Measurements from ENCODE around the gene AGBL4. TPM values are rescaled to one million over a fixed set of nuclear protein-coding genes. Genes with fewer than 3 reads are reported as not detected.

The AGBL4 gene
- total and polyA plus RNA-seq, 9 of the 15 experiments (the other 6 are each of a cell fraction or from before 2014, with no cell fraction given), result 0.11 TPM; not detected in 7

DNA sequence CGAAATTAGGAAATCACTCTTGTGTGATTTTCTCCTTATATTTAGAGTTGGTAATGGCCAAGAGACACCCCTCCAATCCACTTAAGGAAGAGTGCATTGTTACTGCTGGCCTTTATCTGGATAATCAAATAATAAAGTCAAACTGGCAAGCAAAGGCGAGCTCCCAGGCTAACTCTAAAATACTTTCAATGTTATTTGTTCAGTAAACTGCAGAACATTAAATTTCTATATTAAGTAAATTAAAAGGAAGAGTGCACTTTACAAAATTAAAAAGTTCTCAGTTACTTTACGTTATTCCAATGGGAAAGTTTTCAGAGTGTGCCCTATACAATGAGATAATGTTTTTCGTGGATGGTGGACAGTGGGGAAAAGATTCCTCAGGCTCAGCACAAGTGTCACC lies 684.7 kb downstream of the AGBL4 start (continued):
- TF ChIP-seq ARID1B (IDR thresholded peaks at IDR 0.05), result no peak
- TF ChIP-seq MAFK (IDR thresholded peaks at IDR 0.05; ENCODE audit: low read length), result no peak
- TF ChIP-seq, protein P1, sequence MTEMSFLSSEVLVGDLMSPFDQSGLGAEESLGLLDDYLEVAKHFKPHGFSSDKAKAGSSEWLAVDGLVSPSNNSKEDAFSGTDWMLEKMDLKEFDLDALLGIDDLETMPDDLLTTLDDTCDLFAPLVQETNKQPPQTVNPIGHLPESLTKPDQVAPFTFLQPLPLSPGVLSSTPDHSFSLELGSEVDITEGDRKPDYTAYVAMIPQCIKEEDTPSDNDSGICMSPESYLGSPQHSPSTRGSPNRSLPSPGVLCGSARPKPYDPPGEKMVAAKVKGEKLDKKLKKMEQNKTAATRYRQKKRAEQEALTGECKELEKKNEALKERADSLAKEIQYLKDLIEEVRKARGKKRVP (CRISPR knock-in tag; IDR thresholded peaks at IDR 0.05), result no peak
- TF ChIP-seq DACH1 (IDR thresholded peaks at IDR 0.05; ENCODE audit: partially characterized antibody), result no peak

DNA sequence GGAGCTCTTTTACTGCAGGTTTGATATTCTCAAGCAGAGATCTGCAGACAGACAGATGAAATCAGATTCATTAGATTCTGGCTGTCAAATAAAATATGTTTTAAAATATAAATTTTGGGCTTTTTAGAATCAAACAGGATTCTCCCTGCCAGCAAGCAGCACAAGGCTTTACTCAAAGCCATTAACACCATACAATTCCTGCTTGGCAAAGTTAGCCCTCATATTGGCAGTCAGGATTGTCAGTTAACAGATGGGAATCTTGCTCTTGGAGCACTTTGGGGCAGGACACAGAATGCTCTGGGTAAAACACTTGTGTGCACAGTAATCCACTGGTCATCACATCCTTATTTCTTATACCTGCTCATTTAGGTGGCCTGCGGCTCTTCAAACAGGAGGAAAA lies 686.5 kb downstream of the AGBL4 start:
- POLR2A ChIA-PET, result no interaction called here
- intact Hi-C loops (cut with micrococcal nuclease) (no loop called here), in situ Hi-C loops (cut with MboI) (no loop called here)
- Histone ChIP-seq H3K27ac (ENCODE audit: extremely low read depth, low read depth, low read length) (no peak overlapping the region), H2AFZ (ENCODE audit: low read depth, low read length) (no peak overlapping the region), H3K4me1 (replicated peaks in 1 of 2; ENCODE audit: control insufficient read depth in 2 of 2, insufficient read depth in 2 of 2, low read length in 2 of 2) (no peaks in the 10 kb centered on the region), H3K4me2 (ENCODE audit: insufficient read depth, low read length) (no peak overlapping the region), H3K36me3 (ENCODE audit: control insufficient read depth, insufficient read depth, low read length) (no peaks in the 10 kb centered on the region), H3K27me3 (ENCODE audit: control insufficient read depth in 2 of 2, insufficient read depth in 2 of 2, low read length in 2 of 2) (no peaks in the 10 kb centered on the region), H3K79me2 (ENCODE audit: control insufficient read depth, insufficient read depth, low read length) (no peaks in the 10 kb centered on the region), H4K20me1 (replicated peaks; ENCODE audit: control insufficient read depth, insufficient read depth, low read length) (no peaks in the 10 kb centered on the region), H3K9me1 (ENCODE audit: control insufficient read depth, insufficient read depth, low read length) (no peaks in the 10 kb centered on the region), H3K4me3 (no peak overlapping the region), H3K9me3 (replicated peaks; ENCODE audit: control insufficient read depth, insufficient read depth, low read depth, low read length) (no peaks in the 10 kb centered on the region), H3K9ac (ENCODE audit: insufficient read depth in 1 of 2, low read depth in 2 of 2, low read length in 2 of 2) (no peak overlapping the region)
- ATAC-seq (no peak), DNase-seq (ENCODE audit: extremely low read depth in 1 of 4, low spot score in 3 of 4) (no peak), FAIRE-seq (no peak)
- WGBS (ENCODE audit: insufficient coverage, low coverage, missing lambda C conversion rate), result 14% methylated on average over 1 of the region's 1 CpG
- no TSS peak for BruUV-seq (replicated peaks)
- CTCF ChIA-PET (ENCODE audit: low intra/inter-chr PET ratio), result no interaction called here
- no peak for TF ChIP-seq MYNN (IDR thresholded peaks at IDR 0.05)
- TF ChIP-seq MYNN (CRISPR knock-in tag; IDR thresholded peaks at IDR 0.05), result no peak
- no peak for TF ChIP-seq ILF3 (IDR thresholded peaks at IDR 0.05; ENCODE audit: borderline replicate concordance)
- no peak for TF ChIP-seq ETV5 (CRISPR knock-in tag; IDR thresholded peaks at IDR 0.05; ENCODE audit: low read depth)
- TF ChIP-seq PRPF4 (IDR thresholded peaks at IDR 0.05; ENCODE audit: insufficient read depth, low read depth, low read length, poor library complexity, severe bottlenecking), result no peak
- no peak for TF ChIP-seq ZNF175 (CRISPR knock-in tag; IDR thresholded peaks at IDR 0.05; ENCODE audit: low read depth)
- TF ChIP-seq NFIX (CRISPR knock-in tag; IDR thresholded peaks at IDR 0.05; ENCODE audit: low read depth), result no peak
- TF ChIP-seq ZNF668 (CRISPR knock-in tag; IDR thresholded peaks at IDR 0.05), result no peak
- TF ChIP-seq, protein P2, sequence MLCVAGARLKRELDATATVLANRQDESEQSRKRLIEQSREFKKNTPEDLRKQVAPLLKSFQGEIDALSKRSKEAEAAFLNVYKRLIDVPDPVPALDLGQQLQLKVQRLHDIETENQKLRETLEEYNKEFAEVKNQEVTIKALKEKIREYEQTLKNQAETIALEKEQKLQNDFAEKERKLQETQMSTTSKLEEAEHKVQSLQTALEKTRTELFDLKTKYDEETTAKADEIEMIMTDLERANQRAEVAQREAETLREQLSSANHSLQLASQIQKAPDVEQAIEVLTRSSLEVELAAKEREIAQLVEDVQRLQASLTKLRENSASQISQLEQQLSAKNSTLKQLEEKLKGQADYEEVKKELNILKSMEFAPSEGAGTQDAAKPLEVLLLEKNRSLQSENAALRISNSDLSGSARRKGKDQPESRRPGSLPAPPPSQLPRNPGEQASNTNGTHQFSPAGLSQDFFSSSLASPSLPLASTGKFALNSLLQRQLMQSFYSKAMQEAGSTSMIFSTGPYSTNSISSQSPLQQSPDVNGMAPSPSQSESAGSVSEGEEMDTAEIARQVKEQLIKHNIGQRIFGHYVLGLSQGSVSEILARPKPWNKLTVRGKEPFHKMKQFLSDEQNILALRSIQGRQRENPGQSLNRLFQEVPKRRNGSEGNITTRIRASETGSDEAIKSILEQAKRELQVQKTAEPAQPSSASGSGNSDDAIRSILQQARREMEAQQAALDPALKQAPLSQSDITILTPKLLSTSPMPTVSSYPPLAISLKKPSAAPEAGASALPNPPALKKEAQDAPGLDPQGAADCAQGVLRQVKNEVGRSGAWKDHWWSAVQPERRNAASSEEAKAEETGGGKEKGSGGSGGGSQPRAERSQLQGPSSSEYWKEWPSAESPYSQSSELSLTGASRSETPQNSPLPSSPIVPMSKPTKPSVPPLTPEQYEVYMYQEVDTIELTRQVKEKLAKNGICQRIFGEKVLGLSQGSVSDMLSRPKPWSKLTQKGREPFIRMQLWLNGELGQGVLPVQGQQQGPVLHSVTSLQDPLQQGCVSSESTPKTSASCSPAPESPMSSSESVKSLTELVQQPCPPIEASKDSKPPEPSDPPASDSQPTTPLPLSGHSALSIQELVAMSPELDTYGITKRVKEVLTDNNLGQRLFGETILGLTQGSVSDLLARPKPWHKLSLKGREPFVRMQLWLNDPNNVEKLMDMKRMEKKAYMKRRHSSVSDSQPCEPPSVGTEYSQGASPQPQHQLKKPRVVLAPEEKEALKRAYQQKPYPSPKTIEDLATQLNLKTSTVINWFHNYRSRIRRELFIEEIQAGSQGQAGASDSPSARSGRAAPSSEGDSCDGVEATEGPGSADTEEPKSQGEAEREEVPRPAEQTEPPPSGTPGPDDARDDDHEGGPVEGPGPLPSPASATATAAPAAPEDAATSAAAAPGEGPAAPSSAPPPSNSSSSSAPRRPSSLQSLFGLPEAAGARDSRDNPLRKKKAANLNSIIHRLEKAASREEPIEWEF (CRISPR knock-in tag; IDR thresholded peaks at IDR 0.05), result no peak
- no peak for TF ChIP-seq BCOR (IDR thresholded peaks at IDR 0.05)
- TF ChIP-seq TBP (optimal IDR thresholded peaks at IDR 0.05; ENCODE audit: low read depth, low read length), result no peak
- TF ChIP-seq NRF1 (conservative IDR thresholded peaks at IDR 0.05 in 1 of 2, IDR thresholded peaks at IDR 0.05 in 1 of 2), result no peak
